ENCODE data around the gene ETFBKMT. TPM values are rescaled to one million over a fixed set of nuclear protein-coding genes. Genes with fewer than 3 reads are reported as not detected.
"Not testable (repeated sequence)": the region's sequence is repeated elsewhere in the genome, so short reads cannot be mapped to it uniquely, and the experiment has no call there.

ETFBKMT gene
- total RNA-seq, 4 donors from 2014 or later: 2.4 to 4.0 (median 2.7) TPM

DNA sequence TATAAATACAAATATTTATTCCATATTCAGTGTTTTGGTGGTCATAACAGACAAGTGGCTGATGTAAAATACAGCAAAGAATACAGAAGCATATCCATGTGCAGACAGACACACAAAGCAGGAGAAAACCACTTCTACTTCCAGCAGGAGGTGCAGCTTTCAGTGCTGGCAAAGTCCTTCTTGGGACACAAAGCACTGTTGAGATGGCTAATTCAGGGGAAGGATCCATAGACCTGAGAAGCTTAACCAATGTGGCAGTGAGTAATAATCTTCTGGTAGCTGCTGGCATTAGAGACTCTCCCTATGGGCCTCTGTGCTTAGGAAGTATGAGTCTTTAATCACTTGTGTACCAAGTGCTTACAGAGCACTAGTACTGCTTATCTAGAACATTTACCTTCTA is 42.6 kb downstream of the ETFBKMT start:
- no peak for DNase-seq (ENCODE audit: low spot score in 2 of 2)
- Histone ChIP-seq H3K4me3 (no peak overlapping the region), H3K27me3 (no peaks in the 10 kb centered on the region), H3K9me3 (no peaks in the 10 kb centered on the region), H3K4me1 (no peaks in the 10 kb centered on the region), H3K27ac (no peak overlapping the region), H3K36me3 (peaks cover 15% of the 10 kb centered on the region)
- TF ChIP-seq POLR2A (IDR thresholded peaks at IDR 0.05) (no peak), EP300 (IDR thresholded peaks at IDR 0.05) (no peak), POLR2AphosphoS5 (IDR thresholded peaks at IDR 0.05) (no peak)
- TF ChIP-seq, protein P1, sequence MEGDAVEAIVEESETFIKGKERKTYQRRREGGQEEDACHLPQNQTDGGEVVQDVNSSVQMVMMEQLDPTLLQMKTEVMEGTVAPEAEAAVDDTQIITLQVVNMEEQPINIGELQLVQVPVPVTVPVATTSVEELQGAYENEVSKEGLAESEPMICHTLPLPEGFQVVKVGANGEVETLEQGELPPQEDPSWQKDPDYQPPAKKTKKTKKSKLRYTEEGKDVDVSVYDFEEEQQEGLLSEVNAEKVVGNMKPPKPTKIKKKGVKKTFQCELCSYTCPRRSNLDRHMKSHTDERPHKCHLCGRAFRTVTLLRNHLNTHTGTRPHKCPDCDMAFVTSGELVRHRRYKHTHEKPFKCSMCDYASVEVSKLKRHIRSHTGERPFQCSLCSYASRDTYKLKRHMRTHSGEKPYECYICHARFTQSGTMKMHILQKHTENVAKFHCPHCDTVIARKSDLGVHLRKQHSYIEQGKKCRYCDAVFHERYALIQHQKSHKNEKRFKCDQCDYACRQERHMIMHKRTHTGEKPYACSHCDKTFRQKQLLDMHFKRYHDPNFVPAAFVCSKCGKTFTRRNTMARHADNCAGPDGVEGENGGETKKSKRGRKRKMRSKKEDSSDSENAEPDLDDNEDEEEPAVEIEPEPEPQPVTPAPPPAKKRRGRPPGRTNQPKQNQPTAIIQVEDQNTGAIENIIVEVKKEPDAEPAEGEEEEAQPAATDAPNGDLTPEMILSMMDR (IDR thresholded peaks at IDR 0.05): no peak

DNA sequence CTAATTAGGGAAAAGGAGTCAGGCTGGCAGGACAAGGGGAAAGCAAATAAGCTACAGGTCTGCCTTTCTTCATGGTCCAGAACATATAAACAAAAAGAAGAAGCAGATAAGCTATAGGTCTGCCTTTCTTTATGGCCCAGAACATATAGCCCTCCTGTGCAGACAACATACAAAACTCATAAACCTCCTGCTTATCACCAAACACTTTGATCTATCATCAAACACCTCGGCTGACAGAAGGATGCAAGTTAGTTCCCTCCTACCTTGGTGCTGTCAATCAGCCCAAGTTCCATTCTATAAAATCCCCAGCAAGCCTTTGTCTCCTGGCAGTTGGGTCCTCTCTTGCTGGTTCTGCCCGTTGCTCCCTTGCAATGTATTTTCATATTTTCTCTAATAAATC is 46.1 kb downstream of the ETFBKMT start:
- no peaks in the 10 kb centered on the region for H3K4me1 ChIP-seq
- DNase-seq (ENCODE audit: low spot score in 2 of 2): no peak
- H3K27ac ChIP-seq: no peak overlapping the region
- TF ChIP-seq POLR2AphosphoS5 (IDR thresholded peaks at IDR 0.05): no peak
- TF ChIP-seq EP300 (IDR thresholded peaks at IDR 0.05): no peak
- no peaks in the 10 kb centered on the region for H3K27me3 ChIP-seq
- peaks cover 12% of the 10 kb centered on the region for H3K9me3 ChIP-seq
- 66% methylated on average over 2 of the region's 2 CpGs for WGBS
- H3K36me3 ChIP-seq: peaks cover 12% of the 10 kb centered on the region
- H3K4me3 ChIP-seq: no peak overlapping the region

DNA sequence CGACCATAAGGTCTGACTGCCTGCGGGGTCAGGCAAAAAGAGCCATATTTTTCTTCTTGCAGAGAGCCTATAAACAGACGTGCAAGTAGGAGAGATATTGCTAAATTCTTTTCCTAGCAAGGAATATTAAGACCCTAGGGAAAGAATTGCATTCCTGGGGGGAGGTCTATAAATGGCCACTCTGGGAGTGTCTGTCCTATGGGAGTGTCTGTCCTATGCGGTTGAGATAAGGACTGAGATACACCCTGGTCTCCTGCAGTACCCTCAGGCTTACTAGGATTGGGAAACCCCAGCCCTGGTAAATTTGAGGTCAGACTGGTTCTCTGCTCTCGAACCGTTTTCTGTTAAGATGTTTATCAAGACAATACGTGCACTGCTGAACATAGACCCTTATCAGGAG is 48.6 kb downstream of the ETFBKMT start:
- not testable (repeated sequence) for H3K4me3 ChIP-seq; DNase-seq (ENCODE audit: low spot score in 2 of 2); H3K36me3 ChIP-seq; H3K4me1 ChIP-seq; H3K27me3 ChIP-seq; H3K27ac ChIP-seq
- 93% methylated on average over 7 of the region's 7 CpGs for WGBS
- H3K9me3 ChIP-seq: peaks cover 12% of the 10 kb centered on the region

DNA sequence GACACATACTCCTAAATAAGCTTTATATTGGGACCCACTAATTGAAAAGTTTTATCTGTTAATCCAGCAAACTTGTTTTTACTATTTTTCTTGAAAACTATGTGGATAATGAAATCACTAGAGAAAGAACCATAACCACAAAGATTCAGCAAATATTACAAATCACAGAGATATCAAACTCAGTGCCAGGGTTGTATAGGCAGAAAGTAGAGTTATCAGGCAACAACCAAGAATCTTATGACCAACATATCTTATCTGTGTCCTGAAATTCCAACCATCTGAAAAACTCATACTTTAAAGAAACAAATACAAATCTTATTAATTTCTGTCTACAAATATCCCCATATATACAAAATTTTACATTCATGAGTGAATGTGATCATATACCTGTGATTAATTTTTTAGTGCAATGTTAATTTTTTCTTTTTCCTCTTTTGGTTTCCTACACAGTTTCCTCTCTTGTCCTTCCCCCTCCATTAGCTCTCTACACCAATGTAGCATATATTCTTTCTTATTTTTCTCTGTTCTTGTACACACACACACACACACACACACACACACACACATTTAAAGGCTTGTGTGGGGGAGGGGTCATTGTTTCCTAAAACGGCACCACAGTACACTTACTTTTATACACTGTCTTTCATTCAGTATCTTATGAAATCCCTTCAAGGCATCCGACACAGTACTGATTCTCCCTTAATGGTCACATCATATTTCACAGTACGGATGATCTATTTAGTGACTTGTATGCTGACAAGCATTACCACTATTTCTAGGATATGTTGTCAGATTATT is 50.7 kb downstream of the ETFBKMT start:
- no peak for TF ChIP-seq POLR2A (IDR thresholded peaks at IDR 0.05)
- TF ChIP-seq EP300 (IDR thresholded peaks at IDR 0.05): no peak
- TF ChIP-seq, protein P1 (IDR thresholded peaks at IDR 0.05): no peak
- no peak for TF ChIP-seq POLR2AphosphoS5 (IDR thresholded peaks at IDR 0.05)
- 70% methylated on average over 3 of the region's 3 CpGs for WGBS
- Histone ChIP-seq H3K27me3 (no peaks in the 10 kb centered on the region), H3K4me1 (no peaks in the 10 kb centered on the region), H3K9me3 (peaks cover 12% of the 10 kb centered on the region), H3K27ac (no peak overlapping the region), H3K4me3 (no peak overlapping the region), H3K36me3 (peaks cover 10% of the 10 kb centered on the region)
- DNase-seq (ENCODE audit: low spot score in 2 of 2): no peak

DNA sequence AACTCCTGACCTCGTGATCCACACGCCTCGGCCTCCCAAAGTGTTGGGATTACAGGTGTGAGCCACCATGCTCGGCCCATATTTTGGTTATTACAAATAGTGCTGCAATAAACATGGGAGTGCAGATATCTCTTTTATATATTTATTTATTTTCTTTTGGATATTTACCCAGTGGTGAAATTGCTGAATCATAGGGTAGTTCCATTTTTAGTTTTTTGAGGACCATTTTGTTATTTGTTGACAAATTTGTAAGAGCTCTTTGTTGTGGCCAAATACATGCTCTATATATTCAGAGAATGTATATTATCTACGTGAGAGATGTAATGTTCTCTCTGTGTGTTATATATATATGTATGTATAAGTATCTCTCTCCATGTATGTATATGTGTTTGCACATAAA is 53.4 kb downstream of the ETFBKMT start:
- Histone ChIP-seq H3K27ac (no peak overlapping the region), H3K36me3 (peaks cover 10% of the 10 kb centered on the region), H3K27me3 (no peaks in the 10 kb centered on the region), H3K4me1 (no peaks in the 10 kb centered on the region), H3K9me3 (peaks cover 10% of the 10 kb centered on the region), H3K4me3 (no peak overlapping the region)
- 98% methylated on average over 5 of the region's 5 CpGs for WGBS
- TF ChIP-seq POLR2A (IDR thresholded peaks at IDR 0.05) (no peak), EP300 (IDR thresholded peaks at IDR 0.05) (no peak), POLR2AphosphoS5 (IDR thresholded peaks at IDR 0.05) (no peak)
- TF ChIP-seq, protein P1 (IDR thresholded peaks at IDR 0.05): no peak
- no peak for DNase-seq (ENCODE audit: low spot score in 2 of 2)

DNA sequence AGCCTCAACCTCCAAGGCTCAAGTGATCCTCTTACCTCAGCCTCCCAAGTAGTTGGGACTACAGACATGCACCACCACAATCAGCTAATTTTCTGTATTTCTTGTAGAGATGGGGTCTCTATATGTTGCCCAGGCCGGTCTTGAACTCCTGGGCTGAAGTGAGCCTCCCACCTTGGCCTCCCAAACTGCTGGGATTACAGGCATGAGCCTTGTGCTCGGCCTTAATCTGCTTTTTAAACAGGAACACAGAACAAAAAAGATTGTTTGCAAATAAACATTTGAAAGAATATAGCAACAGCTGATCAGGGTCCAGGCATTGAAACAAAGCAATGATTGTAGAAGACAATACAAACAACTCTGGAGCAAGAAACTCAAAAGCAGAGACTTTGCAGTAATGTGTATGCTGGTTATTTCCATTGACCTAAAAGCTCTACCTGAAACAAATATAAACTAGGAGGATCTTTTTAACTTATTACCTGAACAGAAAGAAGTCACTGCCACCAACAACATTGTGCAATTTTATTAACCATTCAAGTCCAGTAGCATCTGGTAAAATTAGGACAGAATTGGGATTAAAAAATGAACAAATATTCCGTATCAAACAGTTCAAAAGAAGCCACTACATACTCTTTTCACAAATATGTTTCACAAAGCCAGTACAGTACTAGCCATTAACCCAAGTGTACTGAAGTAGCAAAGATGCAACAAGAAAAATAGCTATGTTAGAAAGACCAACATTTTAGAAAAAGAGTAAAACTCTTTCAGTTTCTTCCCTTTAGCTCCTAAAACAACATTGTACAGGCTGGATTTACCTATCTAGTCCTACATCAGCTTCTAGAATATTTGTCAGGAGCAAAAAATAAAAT is 55.2 kb downstream of the ETFBKMT start:
- no peak for DNase-seq (ENCODE audit: low spot score in 2 of 2)
- Histone ChIP-seq H3K9me3 (no peaks in the 10 kb centered on the region), H3K4me3 (no peak overlapping the region), H3K27ac (no peak overlapping the region), H3K27me3 (no peaks in the 10 kb centered on the region), H3K4me1 (no peaks in the 10 kb centered on the region), H3K36me3 (peaks cover 6% of the 10 kb centered on the region)
- WGBS: 91% methylated on average over 3 of the region's 3 CpGs
- TF ChIP-seq POLR2A (IDR thresholded peaks at IDR 0.05): no peak
- TF ChIP-seq EP300 (IDR thresholded peaks at IDR 0.05): no peak
- TF ChIP-seq, protein P1 (IDR thresholded peaks at IDR 0.05): no peak
- no peak for TF ChIP-seq POLR2AphosphoS5 (IDR thresholded peaks at IDR 0.05)
